ENCODE measurements around the gene SLC13A5. TPM values are rescaled to one million over a fixed set of nuclear protein-coding genes. Genes with fewer than 3 reads are reported as not detected.

Gene SLC13A5
- total RNA-seq, 4 donors from 2014 or later, result 0.34 TPM; not detected in 3

DNA sequence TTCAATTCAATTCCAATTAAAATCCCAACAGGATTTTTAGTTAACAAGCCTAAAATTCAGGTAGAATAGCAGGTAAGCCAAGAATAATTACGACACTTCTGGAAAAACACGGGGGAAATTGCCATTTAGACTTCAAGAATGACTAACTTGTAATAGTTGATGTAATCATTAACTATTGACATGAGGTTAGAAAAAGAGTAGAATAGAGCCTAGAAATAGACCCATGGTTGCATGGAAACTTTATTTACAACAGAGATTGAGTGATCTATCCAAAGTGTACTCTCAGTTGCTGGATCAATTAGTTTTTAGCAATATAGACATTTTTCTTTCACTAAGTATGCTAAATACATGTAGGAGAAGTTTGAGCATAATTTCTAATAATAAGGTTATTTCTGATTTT lies 3.6 kb upstream of the SLC13A5 start:
- Histone ChIP-seq H3K27ac (replicated peaks in 1 of 4) (no peak overlapping the region), H3K4me1 (peaks cover 12 to 19% (median 15%) of the 10 kb centered on the region in 4 donors), H3K4me3 (no peak overlapping the region), H3K27me3 (peaks cover 0 to 75% (median 22%) of the 10 kb centered on the region in 4 donors), H3K9me3 (peaks cover 0 to 18% (median 12%) of the 10 kb centered on the region in 4 donors), H3K36me3 (no peaks in the 10 kb centered on the region)
- intact Hi-C loops (cut with DNase I), result no loop called here
- 89% methylated on average over 2 of the region's 2 CpGs for WGBS
- no peak for DNase-seq (ENCODE audit: extremely low spot score)
- no peak for TF ChIP-seq POLR2A (IDR thresholded peaks at IDR 0.05; ENCODE audit: low read depth)
- TF ChIP-seq, protein P1, sequence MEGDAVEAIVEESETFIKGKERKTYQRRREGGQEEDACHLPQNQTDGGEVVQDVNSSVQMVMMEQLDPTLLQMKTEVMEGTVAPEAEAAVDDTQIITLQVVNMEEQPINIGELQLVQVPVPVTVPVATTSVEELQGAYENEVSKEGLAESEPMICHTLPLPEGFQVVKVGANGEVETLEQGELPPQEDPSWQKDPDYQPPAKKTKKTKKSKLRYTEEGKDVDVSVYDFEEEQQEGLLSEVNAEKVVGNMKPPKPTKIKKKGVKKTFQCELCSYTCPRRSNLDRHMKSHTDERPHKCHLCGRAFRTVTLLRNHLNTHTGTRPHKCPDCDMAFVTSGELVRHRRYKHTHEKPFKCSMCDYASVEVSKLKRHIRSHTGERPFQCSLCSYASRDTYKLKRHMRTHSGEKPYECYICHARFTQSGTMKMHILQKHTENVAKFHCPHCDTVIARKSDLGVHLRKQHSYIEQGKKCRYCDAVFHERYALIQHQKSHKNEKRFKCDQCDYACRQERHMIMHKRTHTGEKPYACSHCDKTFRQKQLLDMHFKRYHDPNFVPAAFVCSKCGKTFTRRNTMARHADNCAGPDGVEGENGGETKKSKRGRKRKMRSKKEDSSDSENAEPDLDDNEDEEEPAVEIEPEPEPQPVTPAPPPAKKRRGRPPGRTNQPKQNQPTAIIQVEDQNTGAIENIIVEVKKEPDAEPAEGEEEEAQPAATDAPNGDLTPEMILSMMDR (IDR thresholded peaks at IDR 0.05), result no peak
- no peak for TF ChIP-seq EP300 (IDR thresholded peaks at IDR 0.05)

DNA sequence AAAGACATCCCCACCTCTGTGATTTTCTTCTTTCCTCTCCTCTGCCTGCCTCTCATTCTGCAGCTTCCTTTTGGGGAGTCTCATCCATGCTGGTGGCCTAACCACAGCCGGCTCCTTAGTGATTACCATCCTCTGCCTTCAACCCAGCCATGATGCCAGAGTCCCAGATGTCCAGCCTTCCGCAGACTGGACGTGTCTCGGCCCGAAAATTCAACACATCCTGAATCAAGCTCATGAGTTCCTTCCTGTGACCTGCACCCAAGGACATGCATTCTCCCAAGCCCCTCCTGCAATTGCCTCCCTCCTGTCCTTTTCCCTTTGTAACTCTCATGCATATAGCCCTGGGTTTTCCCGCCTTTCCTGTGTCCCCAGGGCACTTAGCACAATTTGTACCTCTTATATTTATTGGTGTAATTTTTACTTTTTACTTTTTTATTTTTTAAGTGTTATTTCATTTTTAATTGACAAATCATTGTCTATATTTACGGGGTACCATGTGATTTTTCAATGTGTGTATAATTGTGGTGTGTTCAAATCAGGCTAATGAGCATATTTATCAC lies 1.2 kb upstream of the SLC13A5 start:
- Histone ChIP-seq H3K4me3 (no peak overlapping the region), H3K36me3 (no peaks in the 10 kb centered on the region), H3K27ac (replicated peaks in 1 of 4) (no peak overlapping the region), H3K27me3 (peaks cover 0 to 83% (median 24%) of the 10 kb centered on the region in 4 donors), H3K9me3 (peaks cover 0 to 18% (median 12%) of the 10 kb centered on the region in 4 donors), H3K4me1 (peaks cover 12 to 19% (median 15%) of the 10 kb centered on the region in 4 donors)
- TF ChIP-seq POLR2A (IDR thresholded peaks at IDR 0.05; ENCODE audit: low read depth), result no peak
- 61% methylated on average over 7 of the region's 7 CpGs for WGBS
- no peak for DNase-seq (ENCODE audit: extremely low spot score)
- intact Hi-C loops (cut with DNase I), result no loop called here

DNA sequence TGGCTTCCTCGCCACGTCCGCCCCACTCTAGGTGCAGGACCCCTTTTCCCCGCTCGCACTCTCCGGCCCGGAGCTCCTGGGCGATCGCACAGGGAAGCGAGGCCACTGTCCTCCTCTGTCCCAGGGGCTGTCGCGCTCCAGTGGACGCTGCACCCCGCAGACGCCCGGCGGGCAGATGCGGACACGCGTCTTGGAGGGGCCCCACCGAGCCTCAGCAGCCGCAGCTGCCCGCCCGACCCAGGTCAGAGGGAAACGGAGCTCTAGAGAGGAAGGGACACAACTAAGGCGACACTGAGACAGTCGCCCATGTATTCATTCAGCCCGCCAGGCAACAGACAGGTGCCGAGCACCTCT lies 726 bp upstream of the SLC13A5 start:
- Histone ChIP-seq H3K27me3 (peaks cover 0 to 83% (median 24%) of the 10 kb centered on the region in 4 donors), H3K27ac (replicated peaks in 1 of 4) (no peak overlapping the region), H3K4me3 (peak overlapping the region; percentile 35 to 44 (median 37)), H3K36me3 (no peaks in the 10 kb centered on the region), H3K9me3 (peaks cover 0 to 18% (median 12%) of the 10 kb centered on the region in 4 donors), H3K4me1 (peaks cover 12 to 19% (median 15%) of the 10 kb centered on the region in 4 donors)
- DNase-seq (ENCODE audit: extremely low spot score), result no peak
- intact Hi-C loops (cut with DNase I), result no loop called here
- TF ChIP-seq, protein P1 (IDR thresholded peaks at IDR 0.05), result no peak
- TF ChIP-seq EP300 (IDR thresholded peaks at IDR 0.05) (no peak), POLR2AphosphoS5 (IDR thresholded peaks at IDR 0.05) (no peak), POLR2A (IDR thresholded peaks at IDR 0.05; ENCODE audit: low read depth) (no peak)
- 24% methylated on average over 4 of the region's 29 CpGs for whole genome bisulfite sequencing

DNA sequence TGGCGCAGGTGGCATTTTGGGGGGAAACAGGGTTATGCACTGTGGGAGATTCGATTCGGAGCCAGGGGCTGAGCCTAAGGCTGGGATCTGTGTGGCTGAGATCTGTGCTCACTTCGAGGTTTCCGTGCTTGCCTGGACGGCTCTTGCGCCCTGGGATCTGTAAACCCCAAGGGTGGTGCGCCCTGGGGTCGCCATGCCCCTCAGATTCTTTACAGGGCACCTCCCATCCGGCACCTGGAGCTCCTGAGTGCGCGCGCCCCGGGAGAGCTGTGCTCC lies 377 bp downstream of the SLC13A5 start:
- H3K4me1 ChIP-seq, result peaks cover 12 to 19% (median 15%) of the 10 kb centered on the region in 4 donors
- intact Hi-C loops (cut with DNase I), result no loop called here
- TF ChIP-seq, protein P1 (IDR thresholded peaks at IDR 0.05), result no peak
- TF ChIP-seq EP300 (IDR thresholded peaks at IDR 0.05) (no peak), POLR2A (IDR thresholded peaks at IDR 0.05; ENCODE audit: low read depth) (no peak), POLR2AphosphoS5 (IDR thresholded peaks at IDR 0.05) (no peak)
- H3K4me3 ChIP-seq, result peak overlapping the region; percentile 35 to 44 (median 37)
- peaks cover 0 to 18% (median 12%) of the 10 kb centered on the region in 4 donors for H3K9me3 ChIP-seq
- peaks cover 0 to 83% (median 24%) of the 10 kb centered on the region in 4 donors for H3K27me3 ChIP-seq
- WGBS, result 40% methylated on average over 4 of the region's 14 CpGs
- H3K36me3 ChIP-seq, result no peaks in the 10 kb centered on the region
- H3K27ac ChIP-seq (replicated peaks in 1 of 4), result no peak overlapping the region
- DNase-seq (ENCODE audit: extremely low spot score), result no peak

DNA sequence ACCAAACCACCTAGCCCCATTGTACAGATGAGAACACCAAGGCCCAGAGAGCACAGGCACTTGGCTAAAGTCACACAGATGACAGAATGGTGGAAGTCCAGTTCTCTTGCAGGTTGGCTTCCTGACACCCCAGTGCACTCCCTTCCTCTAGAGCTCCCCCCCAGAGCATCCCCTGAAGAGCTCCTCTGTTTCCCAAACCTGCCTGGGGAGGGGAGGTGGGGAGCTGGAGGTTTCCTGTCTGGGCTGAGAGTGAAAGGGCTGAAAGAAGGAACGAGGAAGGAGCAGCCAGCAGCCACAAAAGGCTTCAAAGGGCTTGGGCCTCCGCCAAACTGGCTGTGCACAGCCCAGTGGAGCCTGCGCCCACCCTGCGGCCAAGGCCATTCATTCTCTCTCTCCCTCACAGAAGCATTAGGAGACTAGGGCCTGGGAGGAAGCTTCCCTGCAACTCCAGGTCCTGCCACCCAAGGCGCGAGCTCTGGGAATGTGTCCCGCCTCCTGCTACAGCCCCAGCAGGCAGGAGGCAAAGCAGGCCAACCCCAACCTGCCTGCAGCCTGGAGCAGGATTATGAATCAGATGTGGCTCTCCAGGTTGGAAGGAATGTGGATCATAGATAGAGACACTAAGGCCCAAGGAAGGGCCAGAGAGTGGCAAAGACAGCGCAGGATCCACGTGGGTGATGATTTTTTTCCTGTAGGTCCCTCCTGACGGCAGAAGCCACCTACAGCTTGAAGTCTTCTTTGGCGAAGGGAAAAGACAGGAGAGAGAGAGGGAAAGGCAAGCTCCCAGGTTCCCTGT lies 913 bp downstream of the SLC13A5 start:
- Histone ChIP-seq H3K4me3 (no peak overlapping the region), H3K4me1 (peaks cover 12 to 19% (median 15%) of the 10 kb centered on the region in 4 donors), H3K27me3 (peaks cover 0 to 83% (median 24%) of the 10 kb centered on the region in 4 donors), H3K36me3 (no peaks in the 10 kb centered on the region), H3K27ac (replicated peaks in 1 of 4) (no peak overlapping the region), H3K9me3 (peaks cover 0 to 18% (median 12%) of the 10 kb centered on the region in 4 donors)
- 31% methylated on average over 11 of the region's 11 CpGs for WGBS
- intact Hi-C loops (cut with DNase I), result no loop called here
- TF ChIP-seq POLR2A (IDR thresholded peaks at IDR 0.05; ENCODE audit: low read depth), result no peak
- no peak for TF ChIP-seq POLR2AphosphoS5 (IDR thresholded peaks at IDR 0.05)
- TF ChIP-seq, protein P1 (IDR thresholded peaks at IDR 0.05), result no peak
- TF ChIP-seq EP300 (IDR thresholded peaks at IDR 0.05), result no peak
- DNase-seq (ENCODE audit: extremely low spot score), result no peak

All from esophagus muscularis mucosa (tissue), 4 donors.